ENCODE data around the gene PCDHGA11. TPM values are rescaled to one million over a fixed set of nuclear protein-coding genes. Genes with fewer than 3 reads are reported as not detected.
"Not testable (repeated sequence)": the region's sequence is repeated elsewhere in the genome, so short reads cannot be mapped to it uniquely, and the experiment has no call there.

PCDHGA11 gene
- total RNA-seq, 1 experiment from 2014 or later = 0.39 TPM

GRCh38 chr5:141397756-141398551, 22.9 kb upstream of the PCDHGA11 start, which contains the start of gene PCDHGB5:
Gene PCDHGB5 (plus strand): TSS chr5:141397947. CDS start chr5:141398128, 181 bp downstream.
- H3K4me3 ChIP-seq (ENCODE audit: low read depth in 2 of 2, low read length in 2 of 2); ATAC-seq; H3K4me1 ChIP-seq (ENCODE audit: control insufficient read depth, insufficient read depth, low read length); intact Hi-C loops (cut with micrococcal nuclease; ENCODE audit: unreplicated experiment); DNase-seq (ENCODE audit: low read depth, low spot score); H3K9me3 ChIP-seq (ENCODE audit: control insufficient read depth, insufficient read depth, low read depth, low read length); POLR2A ChIA-PET; in situ Hi-C loops (cut with HindIII; ENCODE audit: low pct_unique_long_range_greater_than_20kb, low sequenced_read_pairs); CTCF ChIA-PET; H3K36me3 ChIP-seq (ENCODE audit: control insufficient read depth, insufficient read depth, low read length); H3K27ac ChIP-seq (ENCODE audit: low read length); BruUV-seq (replicated peaks); H3K27me3 ChIP-seq (ENCODE audit: control insufficient read depth, insufficient read depth, low read length): not testable (repeated sequence)
- TF ChIP-seq CTCF (IDR thresholded peaks at IDR 0.05) = peak; percentile 32

GRCh38 chr5:141398608-141399007, 22.2 kb upstream of the PCDHGA11 start:
- H3K27me3 ChIP-seq (ENCODE audit: control insufficient read depth, insufficient read depth, low read length) = no peaks in the 10 kb centered on the region; the same call in 1 of the 2 replicates
- no peak for DNase-seq (ENCODE audit: low read depth, low spot score)
- ChIA-PET CTCF (no interaction called here), POLR2A (no interaction called here)
- no TSS peak for BruUV-seq (replicated peaks)
- no peaks in the 10 kb centered on the region for H3K9me3 ChIP-seq (ENCODE audit: control insufficient read depth, insufficient read depth, low read depth, low read length)
- ATAC-seq = no peak
- H3K4me1 ChIP-seq (ENCODE audit: control insufficient read depth, insufficient read depth, low read length) = no peaks in the 10 kb centered on the region
- intact Hi-C loops (cut with micrococcal nuclease; ENCODE audit: unreplicated experiment) (no loop called here), in situ Hi-C loops (cut with HindIII; ENCODE audit: low pct_unique_long_range_greater_than_20kb, low sequenced_read_pairs) (no loop called here)
- TF ChIP-seq TCF7L2 (IDR thresholded peaks at IDR 0.05; ENCODE audit: low read depth, low read length) = no peak
- no peak for TF ChIP-seq REST (IDR thresholded peaks at IDR 0.05; ENCODE audit: insufficient read depth in 1 of 2, low read depth in 2 of 2, low read length in 1 of 2)
- no peak for TF ChIP-seq POLR2AphosphoS5 (IDR thresholded peaks at IDR 0.05; ENCODE audit: low read depth, low read length)
- TF ChIP-seq CTCF (IDR thresholded peaks at IDR 0.05) = no peak
- no peak for TF ChIP-seq SIN3A (IDR thresholded peaks at IDR 0.05; ENCODE audit: borderline replicate concordance, insufficient read depth, low read depth, low read length)
- H3K27ac ChIP-seq (ENCODE audit: low read length) = no peak overlapping the region
- no peaks in the 10 kb centered on the region for H3K36me3 ChIP-seq (ENCODE audit: control insufficient read depth, insufficient read depth, low read length)
- H3K4me3 ChIP-seq (ENCODE audit: low read depth in 2 of 2, low read length in 2 of 2) = no peak overlapping the region

Data from Panc1 (cell line).